Keratinocyte (primary cell): ENCODE results near the gene CTNNA2.

Source experiments
- CTCF ChIP-seq, 3 experiments: IDR thresholded peaks in 1 of 3; conservative IDR thresholded peaks in 1 of 3; optimal IDR thresholded peaks in 1 of 3; 2 replicates in 2 of 3; 3 replicates in 1 of 3; pipeline versions ENCODE3 to v1.5.1; 2011; ENCODE audit warnings: low read length in 3 of 3, mild to moderate bottlenecking in 3 of 3, moderate library complexity in 2 of 3, control low read depth in 1 of 3, inconsistent platforms in 1 of 3; ENCODE audit not compliant: insufficient read depth in 2 of 3; ENCODE audit errors: extremely low read depth in 1 of 3
- EZH2 ChIP-seq: IDR thresholded peaks from one replicate; pipeline ENCODE4 v1.6.1; 2012; ENCODE audit warnings: inconsistent platforms, mild to moderate bottlenecking, low read length, moderate library complexity

DNA sequence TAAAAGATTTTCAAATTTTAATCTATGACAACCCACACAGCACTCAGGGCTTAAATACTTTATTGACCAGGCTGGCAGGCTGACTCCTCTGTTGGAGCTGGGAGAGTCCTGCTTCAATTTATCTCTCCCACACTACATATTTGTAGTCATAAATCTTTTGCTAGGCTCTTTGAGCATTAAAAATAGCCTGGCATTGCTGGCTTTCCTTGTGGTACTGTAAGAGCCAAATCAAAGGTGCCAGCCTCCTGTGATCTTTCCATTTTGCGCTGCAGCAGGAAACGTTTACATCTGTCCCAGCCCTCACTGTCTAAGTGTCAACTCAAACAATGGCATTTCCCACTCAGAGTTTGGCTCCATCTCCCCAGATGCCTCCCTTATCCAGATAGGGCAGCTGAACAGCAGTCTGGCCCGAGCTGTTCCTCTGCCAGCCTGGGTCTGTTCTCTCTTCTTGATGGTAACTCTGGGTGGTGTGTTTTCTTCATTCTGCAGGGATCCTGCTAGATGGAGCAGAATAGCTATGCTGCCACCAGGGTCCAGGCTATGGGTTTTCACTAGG is 729.6 kb downstream of the CTNNA2 start:
- TF ChIP-seq CTCF (optimal IDR thresholded peaks at IDR 0.05 in 1 of 3, IDR thresholded peaks at IDR 0.05 in 1 of 3, conservative IDR thresholded peaks at IDR 0.05 in 1 of 3; ENCODE audit: extremely low read depth in 1 of 3, insufficient read depth in 2 of 3, low read length in 3 of 3) (no peak), EZH2 (no peak)
